ENCODE measurements around the gene MAB21L4. TPM values are rescaled to one million over a fixed set of nuclear protein-coding genes. Genes with fewer than 3 reads are reported as not detected.

MAB21L4 gene
- total RNA-seq, 1 experiment from 2014 or later, result 0.15 TPM

DNA sequence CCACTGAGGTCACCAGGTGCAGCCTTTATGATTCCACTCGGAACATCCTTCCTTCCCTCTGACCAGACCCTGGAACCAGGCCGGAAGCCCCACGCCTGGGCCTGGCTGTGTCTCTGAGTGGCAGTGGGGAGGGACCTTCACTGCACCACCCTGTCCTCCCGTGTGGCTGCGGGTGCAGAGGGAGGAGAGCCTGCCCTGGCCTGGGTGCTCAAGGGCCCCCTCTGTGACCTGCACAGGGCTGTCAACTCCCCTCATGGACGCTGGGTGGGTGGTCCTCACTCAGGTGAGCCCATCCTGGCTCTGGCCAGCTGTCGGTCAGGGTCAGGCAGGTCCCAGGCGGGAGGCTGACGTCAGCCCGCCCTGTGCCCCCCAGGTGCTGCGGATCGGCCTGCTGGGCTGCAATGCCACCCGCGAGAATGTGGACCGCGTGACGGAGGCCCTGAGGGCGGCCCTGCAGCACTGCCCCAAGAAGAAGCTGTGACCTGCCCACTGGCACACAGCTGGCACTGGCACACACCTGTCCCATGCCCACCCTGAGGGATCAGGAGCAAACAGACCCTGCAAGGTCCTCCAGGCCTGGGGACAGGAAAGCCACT is 17.5 kb downstream of the MAB21L4 start:
- Mint-ChIP-seq H3K27me3 (ENCODE audit: low read depth) (no peaks in the 10 kb centered on the region), H3K36me3 (ENCODE audit: insufficient read depth in 1 of 3, low read depth in 3 of 3) (no peaks in the 10 kb centered on the region), H3K4me1 (peaks cover 0 to 3% of the 10 kb centered on the region in 2 experiments; a peak in 1 of 4 replicates), H3K27ac (no peak overlapping the region), H3K9me3 (no peaks in the 10 kb centered on the region), H3K4me3 (no peak overlapping the region)
- no peaks in the 10 kb centered on the region for H3K79me2 ChIP-seq (ENCODE audit: insufficient read depth, low read length)
- H3K23ac ChIP-seq (ENCODE audit: insufficient read length, low read depth, low read length), result no peak overlapping the region
- H3K79me1 ChIP-seq (ENCODE audit: insufficient read depth, low read depth, low read length, poor library complexity, severe bottlenecking), result no peaks in the 10 kb centered on the region
- H3K56ac ChIP-seq (ENCODE audit: insufficient read length, low read depth, low read length), result no peak overlapping the region
- no peak overlapping the region for H4K91ac ChIP-seq (ENCODE audit: insufficient read length, low read depth, low read length)
- no peaks in the 10 kb centered on the region for H3K4me1 ChIP-seq (ENCODE audit: insufficient read depth, low read length)
- H3K27me3 ChIP-seq (ENCODE audit: insufficient read depth, low read length), result no peaks in the 10 kb centered on the region
- H3K9me3 ChIP-seq (ENCODE audit: control insufficient read depth, low read depth, low read length), result no peaks in the 10 kb centered on the region
- H3K18ac ChIP-seq (ENCODE audit: insufficient read length, low read depth, low read length), result no peak overlapping the region
- H2BK120ac ChIP-seq (ENCODE audit: low read depth, low read length, poor library complexity, severe bottlenecking), result no peak overlapping the region
- H3K14ac ChIP-seq (ENCODE audit: insufficient read depth, low read length), result no peak overlapping the region; the same call in 1 of the 2 replicates
- H3K27ac ChIP-seq (ENCODE audit: insufficient read length, low read depth, low read length), result no peak overlapping the region
- H3K23me2 ChIP-seq (ENCODE audit: insufficient read length, low read depth, low read length, poor library complexity, severe bottlenecking), result no peaks in the 10 kb centered on the region
- H3T11ph ChIP-seq (ENCODE audit: low read length), result no peak overlapping the region
- H2BK12ac ChIP-seq (ENCODE audit: insufficient read length, low read depth, low read length), result no peak overlapping the region
- no peaks in the 10 kb centered on the region for H4K20me1 ChIP-seq (ENCODE audit: control insufficient read depth, insufficient read depth, insufficient read length)
- no peak for DNase-seq
- TF ChIP-seq CTCF (conservative IDR thresholded peaks at IDR 0.05), result no peak
- no peak overlapping the region for H3K4ac ChIP-seq (ENCODE audit: low read depth, low read length)
- H4K8ac ChIP-seq (replicated peaks; ENCODE audit: insufficient read length, low read depth, low read length), result no peak overlapping the region
- no peak overlapping the region for H2BK5ac ChIP-seq (ENCODE audit: insufficient read length, low read length)
- no CpG with 5 or more reads among the region's 18 CpGs for WGBS (ENCODE audit: extremely low coverage, insufficient read length, low lambda C conversion rate)
- no peak overlapping the region for H2AFZ ChIP-seq (ENCODE audit: low read length)
- H3K4me2 ChIP-seq (ENCODE audit: insufficient read depth, insufficient read length, low read length), result no peak overlapping the region
- no peak overlapping the region for H2BK15ac ChIP-seq (ENCODE audit: low read depth, low read length)
- H2AK5ac ChIP-seq (ENCODE audit: insufficient read length, low read length), result no peak overlapping the region
- no peak overlapping the region for H2BK20ac ChIP-seq (ENCODE audit: low read depth, low read length, poor library complexity, severe bottlenecking)
- H4K5ac ChIP-seq (ENCODE audit: insufficient read length, low read depth, low read length), result no peak overlapping the region
- H3K9ac ChIP-seq (ENCODE audit: extremely low read depth, insufficient read length, low read length), result no peak overlapping the region

Measured in H9 (cell line).